ENCODE results near the gene SEC24D. TPM values are rescaled to one million over a fixed set of nuclear protein-coding genes. Genes with fewer than 3 reads are reported as not detected.

The SEC24D gene
- polyA plus RNA-seq, 5 donors = 41.2 to 51.7 (median 45.0) TPM

DNA sequence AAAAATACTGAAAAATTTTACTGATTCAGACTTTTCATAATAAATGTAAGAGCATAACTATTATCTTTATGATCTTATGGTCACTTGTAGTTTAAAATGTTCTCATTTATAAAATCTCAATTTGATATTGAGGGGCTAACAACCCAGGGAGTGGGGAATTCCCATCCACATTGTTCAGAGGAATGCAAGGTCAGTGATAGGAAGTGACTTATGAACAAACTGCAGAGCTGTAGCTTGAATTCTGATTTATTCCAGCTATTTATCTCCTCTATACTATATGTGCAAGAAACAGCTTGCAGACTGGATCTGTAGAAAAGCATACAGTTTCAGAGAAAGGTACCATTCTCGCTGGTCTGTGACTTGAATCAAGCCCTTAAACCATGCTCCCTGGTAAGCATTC lies 61.6 kb downstream of the SEC24D start:
- DNase-seq = no peak

DNA sequence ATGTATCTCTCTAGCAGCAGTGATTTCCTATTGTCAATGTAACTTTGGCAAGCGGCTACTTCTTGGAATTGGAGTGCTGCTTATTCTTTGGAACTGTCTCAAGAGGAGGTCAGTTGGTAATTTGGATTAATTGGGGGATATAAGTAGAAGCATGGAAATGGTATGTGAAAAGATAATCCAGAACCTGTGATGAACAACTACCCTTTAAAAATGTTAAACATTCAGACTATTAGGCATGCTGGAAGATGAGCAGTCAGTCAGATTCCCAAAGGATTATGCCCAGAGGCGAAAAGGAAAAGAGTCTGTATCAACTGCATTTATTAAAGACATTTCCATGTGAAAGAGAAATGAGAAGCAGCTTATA lies 62.5 kb downstream of the SEC24D start:
- DNase-seq = no peak

DNA sequence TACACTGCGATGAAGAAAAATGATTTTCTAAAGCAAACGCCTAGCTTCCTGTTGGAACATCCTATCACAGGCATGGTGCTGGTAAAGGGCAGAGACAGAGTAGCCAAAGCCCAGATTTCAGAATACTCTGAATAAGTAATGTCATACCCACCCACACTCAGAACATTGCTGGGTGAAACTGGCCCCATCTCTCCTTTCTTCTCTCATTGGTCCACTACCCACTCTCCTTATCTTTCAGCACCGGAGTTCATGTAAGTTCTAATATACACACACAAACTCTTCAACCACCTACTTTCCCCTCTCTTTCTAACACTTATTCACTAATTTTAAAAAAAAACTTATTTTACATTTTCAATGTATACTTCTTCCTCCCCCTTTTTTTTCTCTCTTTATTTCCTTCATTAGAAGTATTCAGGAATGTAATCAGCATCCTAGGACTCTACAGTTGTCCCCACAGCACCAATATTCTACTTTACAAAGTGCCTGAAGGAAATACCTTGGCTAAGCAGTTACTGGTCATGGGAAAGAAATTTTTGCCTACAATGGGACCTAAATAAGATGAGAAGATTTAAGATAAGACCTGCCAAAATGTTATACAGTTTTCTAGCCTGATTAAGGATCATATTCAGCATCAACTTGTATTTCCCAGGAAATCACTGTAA lies 63.0 kb downstream of the SEC24D start:
- no peak for DNase-seq

DNA sequence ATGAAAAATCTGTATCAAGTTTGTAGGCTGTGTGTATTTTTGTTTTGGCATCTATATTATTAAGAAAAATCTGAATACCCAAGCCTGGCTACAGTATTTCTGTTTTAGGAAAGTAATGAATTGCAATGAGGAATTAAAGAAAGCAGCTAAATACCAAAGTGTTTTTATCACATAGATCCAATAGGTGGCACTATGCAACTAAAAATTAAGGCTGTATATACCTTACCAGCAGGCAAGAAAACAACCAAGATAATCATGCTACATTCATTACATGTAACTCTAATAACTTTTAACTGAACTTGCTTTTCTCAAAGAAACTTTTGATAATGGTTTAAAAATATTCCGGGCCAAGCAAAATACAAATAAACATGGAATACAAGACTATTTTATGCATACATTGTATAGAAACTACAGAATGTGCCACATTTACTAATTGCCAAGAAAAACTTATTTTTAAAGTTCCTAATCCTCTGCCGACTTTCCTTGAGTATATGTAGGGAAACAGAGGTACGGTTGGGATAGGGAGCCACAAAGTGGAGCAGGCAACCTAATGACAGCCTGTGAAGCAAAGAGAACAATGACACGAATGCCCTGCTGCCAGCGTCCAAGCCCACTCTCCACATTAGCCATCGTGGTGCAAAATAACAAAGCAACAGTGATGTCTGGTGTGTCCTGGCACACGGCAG lies 63.7 kb downstream of the SEC24D start:
- DNase-seq = peak in 1 of 2 donors; percentile 50

DNA sequence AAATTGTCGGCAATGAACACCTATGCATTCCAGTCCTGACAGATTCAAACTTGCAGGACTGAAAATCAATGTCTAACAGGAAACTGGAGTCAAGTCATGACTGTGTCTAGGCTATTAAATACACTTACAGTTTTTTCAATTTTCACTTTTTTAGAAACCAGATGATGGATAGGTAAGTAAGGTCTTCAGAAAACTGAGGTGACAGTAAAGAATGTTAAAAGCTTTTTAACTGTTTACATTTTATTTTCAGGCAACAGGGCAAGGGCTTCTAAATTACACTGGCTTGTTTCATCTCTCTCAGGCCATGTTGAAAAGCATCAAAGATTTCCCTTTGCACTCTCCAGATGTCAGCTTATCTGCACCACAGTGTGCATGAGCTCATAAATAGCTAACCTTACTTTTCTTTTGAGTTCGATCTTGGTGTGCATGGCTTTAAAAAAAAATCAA lies 65.2 kb downstream of the SEC24D start:
- DNase-seq = no peak

DNA sequence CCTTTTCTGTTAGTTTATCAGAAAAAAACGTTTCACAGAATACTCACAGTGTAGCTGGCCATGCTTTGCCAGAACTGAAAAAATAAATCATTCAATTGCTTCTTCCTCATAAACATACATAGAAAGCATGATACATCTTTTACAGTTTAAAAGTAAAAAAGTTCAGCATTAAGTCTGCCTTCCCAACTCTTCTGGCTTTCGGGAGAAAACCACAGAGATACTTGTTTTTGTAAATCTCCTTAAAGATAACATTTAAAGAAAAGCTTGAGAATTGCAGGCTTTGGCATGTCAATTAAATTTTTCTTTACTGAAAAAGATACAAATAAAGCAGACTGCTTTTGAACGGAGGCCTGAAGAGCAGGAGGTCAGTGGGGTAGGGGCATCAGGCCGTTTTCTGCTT lies 66.8 kb downstream of the SEC24D start:
- no peak for DNase-seq

DNA sequence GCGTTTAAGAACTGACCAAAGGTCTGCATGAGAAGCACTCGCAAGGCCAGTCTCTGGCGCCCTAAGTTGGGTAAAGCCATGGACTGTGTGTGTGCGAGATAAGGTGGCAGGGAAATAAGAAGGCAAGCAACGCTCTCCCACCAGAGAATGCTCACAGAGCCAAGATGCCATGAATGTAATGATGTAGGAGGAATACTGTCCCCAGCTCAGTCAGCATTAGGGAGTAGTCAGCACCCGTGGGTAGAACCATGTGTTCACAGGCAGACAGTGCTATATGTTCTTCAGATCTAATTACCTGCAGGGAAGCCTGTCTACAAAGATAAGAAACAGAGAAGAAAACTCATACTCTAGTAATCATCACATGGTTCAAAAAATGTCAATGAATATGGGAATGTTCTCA lies 68.8 kb downstream of the SEC24D start:
- DNase-seq = no peak

DNA sequence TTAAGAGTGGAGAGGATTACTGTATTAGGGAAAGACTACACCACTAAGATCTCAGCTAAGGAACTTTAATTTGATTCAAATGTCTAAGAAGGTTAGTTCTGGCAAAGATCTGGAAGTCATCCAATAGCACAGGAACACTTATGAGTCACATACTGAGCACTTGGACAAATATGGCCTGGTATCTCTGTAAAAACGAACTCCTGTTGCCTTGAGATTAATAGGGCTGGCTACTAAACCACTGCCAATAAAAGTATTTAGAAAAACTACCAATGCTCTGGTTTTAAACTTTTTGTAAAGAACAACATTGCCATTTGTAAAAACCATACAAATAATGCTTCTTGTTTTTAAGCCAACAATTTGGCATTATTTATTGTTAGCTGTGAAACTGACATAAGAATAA lies 70.5 kb downstream of the SEC24D start:
- no peak for DNase-seq

DNA sequence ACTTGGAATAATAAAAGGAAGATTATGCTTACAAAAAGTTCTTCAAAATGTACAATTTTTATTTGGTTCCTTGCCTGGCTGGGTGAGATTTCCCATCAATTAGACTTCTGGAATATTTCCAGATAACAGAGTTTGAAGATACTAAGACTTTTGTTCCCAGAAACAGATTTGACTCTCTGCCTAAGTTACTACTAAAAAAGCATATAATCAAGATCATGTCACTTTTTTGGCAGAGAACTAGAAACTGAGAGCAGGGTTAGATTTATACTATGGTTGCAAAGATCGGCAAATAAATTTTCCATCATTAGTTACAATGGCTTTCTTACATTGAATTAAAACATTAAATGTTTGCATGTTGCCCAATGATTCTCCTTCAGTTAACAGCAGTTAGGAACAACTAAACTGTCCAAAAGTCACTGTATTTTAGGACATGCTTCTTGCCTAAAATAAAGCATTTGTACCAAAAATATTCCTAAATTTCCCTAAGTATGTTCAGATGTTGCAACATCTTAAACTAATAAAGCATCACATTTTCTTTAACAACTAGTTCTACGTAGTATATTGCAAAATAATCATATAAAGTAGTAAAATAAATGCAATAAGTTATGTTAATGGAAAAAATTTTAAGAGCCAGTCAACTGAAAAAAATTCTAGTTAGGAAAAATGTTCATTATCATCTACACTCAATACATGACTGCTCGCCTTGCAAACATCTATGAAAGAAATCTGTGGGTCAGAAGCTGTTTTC lies 73.0 kb downstream of the SEC24D start:
- peak; percentile 75 to 81 for DNase-seq

DNA sequence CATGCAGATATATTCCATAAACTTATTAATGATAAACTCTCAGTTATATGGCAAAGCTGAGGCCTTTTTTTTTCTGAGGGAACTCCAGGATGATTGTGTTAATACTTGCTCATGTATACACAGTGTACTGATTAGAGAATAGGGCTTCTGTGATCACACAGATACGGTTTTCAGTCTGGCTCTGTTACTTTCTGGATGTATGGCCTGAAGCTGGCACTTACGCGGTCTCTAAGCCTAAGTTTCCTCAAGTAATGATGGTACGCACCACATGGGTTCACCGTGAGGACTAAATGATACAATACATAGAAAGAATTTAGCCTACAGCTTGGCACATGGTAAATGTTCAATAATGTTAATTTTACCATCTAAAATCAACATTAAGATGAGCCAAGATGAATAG lies 73.8 kb downstream of the SEC24D start:
- DNase-seq = peak in 1 of 2 donors; percentile 36

DNA sequence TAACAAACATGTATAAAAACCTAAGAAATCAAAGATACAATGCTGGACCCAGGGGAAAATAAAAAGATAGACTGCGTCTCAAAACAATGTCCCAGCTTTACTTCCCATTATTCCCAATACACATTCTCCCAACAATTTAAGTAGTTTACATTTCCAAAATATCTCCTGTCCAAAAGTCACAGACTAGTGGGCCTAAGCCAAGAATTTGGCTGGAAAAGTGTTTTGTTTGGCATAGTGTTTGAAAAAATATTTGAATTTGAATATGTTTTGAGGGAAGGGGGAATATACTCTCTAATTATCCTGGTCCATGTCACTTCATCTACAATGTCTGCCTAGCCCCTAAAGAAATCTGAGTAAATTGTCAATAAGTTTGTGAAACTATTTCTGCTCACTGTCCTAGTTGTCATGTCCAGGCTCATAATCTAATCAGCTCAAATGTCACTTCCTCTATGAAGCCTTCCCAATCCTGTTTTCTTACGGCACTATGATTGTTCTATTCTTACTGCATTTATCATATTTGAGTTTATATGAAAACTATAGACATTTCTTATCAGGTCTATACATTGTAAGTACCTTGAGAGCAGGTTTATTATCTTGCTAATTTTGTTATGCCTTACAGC lies 74.4 kb downstream of the SEC24D start:
- no peak for DNase-seq

DNA sequence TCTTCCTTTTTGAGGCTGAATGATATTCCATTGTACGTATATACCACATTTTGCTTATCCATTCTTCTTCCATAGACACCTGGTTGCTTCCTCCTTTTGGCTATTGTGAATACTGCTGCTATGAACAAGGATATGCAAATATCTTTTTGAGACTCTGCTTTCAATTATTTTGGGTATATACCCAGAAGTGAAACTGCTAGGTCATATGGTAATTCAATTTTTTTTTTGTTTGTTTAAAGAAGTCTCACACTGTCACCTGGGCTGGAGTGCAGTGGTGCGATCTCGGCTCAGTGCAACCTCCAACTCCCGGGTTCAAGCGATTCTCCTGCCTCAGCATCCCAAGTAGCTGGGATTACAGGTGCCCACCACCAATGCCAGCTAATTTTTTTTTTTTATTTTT lies 75.4 kb downstream of the SEC24D start:
- no peak for DNase-seq

DNA sequence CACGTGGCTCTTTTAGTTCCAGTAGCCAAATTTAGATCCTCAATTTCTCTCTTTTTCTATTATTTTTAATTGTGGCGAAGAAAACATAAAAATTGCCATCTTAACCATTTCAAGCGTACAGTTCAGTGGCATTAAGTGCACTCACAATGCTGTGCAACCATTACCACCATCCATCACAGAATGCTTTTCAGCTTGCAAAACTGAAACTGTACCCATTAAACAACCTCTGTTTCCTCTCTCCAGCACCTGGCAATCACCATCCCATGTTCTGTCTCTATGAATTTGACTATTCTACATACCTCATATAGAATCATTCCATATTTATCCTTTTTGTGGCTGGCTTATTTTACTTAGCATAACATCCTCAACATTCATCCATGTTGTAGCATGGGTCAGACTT lies 75.8 kb downstream of the SEC24D start:
- DNase-seq = no peak

DNA sequence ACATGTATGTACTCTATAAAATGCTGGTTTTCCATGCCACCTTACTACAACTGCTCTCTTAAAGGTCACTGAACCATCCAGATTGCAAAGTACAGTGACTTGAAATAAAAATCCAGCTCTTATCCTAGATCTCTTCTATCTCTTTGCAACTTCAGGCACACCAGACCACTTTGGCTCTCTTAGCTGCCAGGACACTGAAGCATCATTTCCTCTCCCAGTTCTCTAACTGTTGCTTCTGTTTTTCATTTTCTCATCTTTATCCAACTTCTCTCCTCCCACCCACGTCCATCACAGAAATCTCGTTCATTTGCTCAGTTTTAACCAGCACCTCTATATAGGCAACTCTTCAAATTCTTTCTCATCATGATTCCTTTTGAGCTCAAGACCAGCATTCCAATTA lies 76.4 kb downstream of the SEC24D start:
- no peak for DNase-seq

DNA sequence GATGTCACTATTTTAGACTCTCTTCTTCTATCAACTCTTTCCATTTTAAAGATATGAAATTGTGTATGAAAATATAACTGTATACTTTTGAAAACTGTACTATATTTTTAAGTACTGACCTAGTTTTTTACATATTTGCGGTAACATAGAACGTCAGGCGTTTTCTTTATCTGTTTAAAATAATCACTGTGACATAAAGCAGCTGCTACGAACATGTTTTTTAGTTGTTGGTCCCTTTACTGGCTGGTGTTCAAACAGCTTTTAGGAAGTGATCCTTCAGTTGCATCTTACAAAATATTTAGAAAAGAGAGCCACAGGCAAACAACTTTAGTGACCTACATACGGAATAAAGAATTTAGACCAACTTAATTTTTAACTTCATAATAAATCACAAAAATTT lies 77.6 kb downstream of the SEC24D start:
- peak; percentile 50 to 56 for DNase-seq

DNA sequence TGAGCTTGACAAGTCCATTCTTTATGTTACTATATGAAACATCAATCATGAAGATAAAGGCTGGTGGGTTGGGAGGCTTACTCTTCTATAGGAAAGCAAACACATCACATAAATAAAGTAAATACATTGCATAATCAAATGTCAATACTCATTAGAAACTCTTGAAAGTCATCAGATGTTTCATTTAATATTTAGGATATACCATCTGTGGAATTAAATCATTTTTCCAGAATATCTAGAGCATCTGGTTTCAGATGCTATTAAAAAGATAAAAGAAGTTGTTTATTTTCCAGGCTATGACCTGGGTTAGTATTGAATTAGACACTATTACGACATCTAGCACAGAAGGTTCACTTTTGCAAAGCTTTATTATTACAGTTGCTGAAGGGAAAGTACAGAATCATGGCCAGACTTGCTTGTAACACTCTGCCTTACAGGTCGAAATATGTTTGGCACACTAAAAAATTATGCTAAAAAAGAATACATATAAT lies 78.1 kb downstream of the SEC24D start:
- peak in 1 of 2 donors; percentile 40 for DNase-seq

DNA sequence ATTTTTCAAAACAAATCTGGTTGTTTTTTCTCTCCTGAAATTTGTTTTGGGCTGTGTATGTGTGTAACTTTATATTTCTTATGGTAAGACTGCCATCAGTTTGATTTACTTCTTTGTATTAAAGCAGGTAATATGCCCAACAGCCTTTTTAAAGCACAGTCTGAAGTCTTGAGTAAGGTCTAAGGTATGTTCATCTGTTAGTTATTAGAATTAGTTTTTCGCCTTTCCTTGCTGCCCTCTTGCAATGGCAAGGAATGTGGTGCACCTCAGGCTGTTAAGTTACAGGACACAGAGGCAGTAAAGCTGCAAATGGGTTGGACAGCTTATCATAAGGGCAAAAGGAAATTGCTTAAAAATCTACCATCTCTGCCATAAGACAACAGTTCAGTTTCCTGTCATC lies 79.0 kb downstream of the SEC24D start:
- DNase-seq = no peak

DNA sequence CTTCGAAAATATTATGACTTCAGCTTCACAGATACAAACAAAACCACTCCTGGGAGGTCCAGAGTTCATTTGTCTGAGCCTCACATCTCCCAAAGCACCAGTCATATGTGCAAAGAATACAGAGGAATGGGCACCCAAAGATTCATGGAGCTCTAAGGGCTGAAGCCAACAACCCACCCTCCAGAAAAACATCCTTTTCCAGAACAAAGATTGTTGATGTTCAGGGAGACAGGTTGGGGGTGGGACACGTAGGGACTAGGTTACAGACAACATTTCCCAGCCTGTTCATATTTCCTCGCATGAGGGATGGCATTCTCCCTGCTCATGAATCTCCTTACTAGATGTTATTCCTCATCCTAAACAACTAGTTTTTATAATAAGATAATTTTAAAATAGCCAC lies 79.5 kb downstream of the SEC24D start:
- no peak for DNase-seq

DNA sequence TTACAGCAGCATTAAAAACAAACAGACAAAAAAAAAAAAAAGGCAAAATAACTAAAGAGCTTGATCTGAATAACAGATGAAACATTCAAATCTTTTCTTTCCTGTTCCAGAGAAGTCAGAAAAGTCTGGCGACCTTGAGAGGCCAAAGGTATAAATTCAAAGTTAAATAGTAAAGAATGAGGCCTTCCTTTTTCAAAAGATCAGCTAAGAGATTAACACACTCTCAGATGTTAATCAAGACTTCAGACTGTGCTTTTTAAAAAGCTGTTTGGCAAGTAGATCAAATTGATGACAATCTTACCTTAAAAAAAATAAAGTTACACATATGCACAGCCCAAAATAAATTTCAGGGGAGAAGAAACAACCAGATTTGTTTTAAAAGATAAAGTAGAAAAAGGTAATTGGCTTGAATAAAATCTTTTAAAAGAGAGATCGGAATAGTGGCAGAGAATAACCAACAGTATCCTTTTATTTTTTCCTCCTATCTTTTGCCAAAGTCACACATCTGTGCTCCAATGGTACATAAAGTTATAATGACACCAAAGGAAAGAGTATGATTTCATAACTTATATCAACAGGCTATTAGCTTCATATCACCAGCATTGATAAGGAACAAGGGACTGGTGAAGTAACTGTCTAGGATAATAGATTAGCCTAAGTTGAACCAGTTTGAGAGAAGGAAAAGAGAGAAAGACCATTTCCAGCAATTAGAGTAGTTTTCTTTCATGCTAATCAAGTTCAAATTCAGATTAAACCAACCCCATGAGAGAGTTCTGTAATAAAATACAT lies 80.3 kb downstream of the SEC24D start:
- no peak for DNase-seq

DNA sequence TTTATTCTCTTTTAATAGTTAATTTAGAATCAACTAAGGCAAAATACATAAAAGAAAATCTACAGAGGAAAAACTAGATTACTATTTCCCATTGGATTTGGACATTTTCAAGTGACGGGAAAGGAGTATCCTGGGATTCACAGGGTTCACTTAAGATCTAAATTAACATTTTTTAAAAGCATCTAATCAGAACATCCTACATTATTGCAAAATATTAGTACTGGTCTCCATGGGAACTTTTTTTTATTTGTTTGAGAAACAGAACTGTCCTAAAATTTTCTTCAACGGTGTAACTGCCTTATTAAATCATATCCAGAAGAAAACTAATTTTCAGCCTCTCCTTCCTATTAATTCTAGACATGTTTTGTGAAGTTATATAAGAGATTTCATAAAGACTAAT lies 81.0 kb downstream of the SEC24D start:
- no peak for DNase-seq

DNA sequence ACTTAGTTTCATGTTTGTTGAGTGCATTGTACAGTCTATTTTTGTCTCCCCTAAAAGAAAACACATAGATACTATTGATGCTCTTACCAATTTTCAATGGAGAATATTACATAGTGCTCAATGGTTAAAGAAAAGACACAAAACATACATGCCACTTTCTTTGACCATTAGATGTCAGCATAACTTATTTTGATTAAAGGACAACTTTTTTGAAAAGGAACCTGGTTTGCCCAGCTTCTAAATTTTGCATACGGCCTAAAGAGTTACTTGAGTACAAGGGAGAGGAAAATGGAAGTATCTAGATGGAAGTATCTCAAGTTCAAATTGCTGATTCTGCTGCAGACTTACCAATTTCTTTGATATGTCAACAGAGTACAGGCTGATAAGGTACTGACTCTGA lies 82.2 kb downstream of the SEC24D start:
- no peak for DNase-seq

DNA sequence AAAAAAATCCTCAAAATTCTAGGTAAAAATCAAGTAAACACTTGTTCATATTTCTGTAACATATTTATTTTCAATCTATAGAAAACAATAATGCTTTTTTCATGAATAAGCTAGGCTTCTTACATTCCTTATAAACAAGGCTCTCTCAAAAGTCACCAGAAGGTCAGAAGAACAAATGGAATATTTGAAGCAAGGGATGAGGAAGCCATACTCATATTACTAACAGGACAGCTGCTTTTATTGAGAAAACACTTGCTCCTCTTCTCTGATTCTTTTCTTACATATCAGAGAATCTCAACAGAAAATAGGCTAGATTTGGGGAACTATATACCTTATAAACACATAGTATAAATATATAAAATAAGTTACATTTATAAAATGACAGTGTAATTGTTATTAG lies 82.8 kb downstream of the SEC24D start:
- no peak for DNase-seq
